OCI-LY1 (cell line): ENCODE measurements around the gene CCDC32.

Source experiments
- CTCF ChIP-seq: fragments of 200-600 bp; sonication (generic), shearing (Covaris generic); IDR thresholded peaks from 2 replicates; pipeline ENCODE4 v1.5.1; 2017; ENCODE audit warnings: mild to moderate bottlenecking, antibody characterized with exemption, low read length, moderate library complexity, mixed read lengths
- EZH2 ChIP-seq: fragments of 200-600 bp; sonication (generic), shearing (Covaris generic); IDR thresholded peaks from 2 replicates; pipeline ENCODE4 v1.8.0; 2017; ENCODE audit warnings: borderline replicate concordance, mixed run types, mild to moderate bottlenecking, antibody characterized with exemption, low read length, moderate library complexity, mixed read lengths

- TF ChIP-seq CTCF, result no peak
- no peak for TF ChIP-seq EZH2
These were observed 48.5 kb downstream of the CCDC32 start for GRCh38 chr15:40516322-40516721.
